ENCODE results near the gene BMP10.

The BMP10 gene

GRCh38 chr2:68819556-68819955 lies 51.6 kb downstream of the BMP10 start:
- DNase-seq (ENCODE audit: low read depth), result no peak

- DNase-seq (ENCODE audit: low read depth), result no peak
These were observed 53.9 kb downstream of the BMP10 start for GRCh38 chr2:68817306-68817705.

Measured in stromal cell of bone marrow (primary cell).